Skeletal muscle satellite cell (primary cell): ENCODE results near the gene UQCR11.
"Not testable (repeated sequence)": the region's sequence is repeated elsewhere in the genome, so short reads cannot be mapped to it uniquely, and the experiment has no call there.

Experiments used
- H3K27me3 ChIP-seq: 2 replicates; pipeline ENCODE4 v1.7.0; 2013; ENCODE audit warnings: low read length; ENCODE audit not compliant: control insufficient read depth, insufficient read depth
- H3K36me3 ChIP-seq: 2 replicates; pipeline ENCODE4 v1.7.0; 2013; ENCODE audit warnings: mild to moderate bottlenecking, control low read depth, low read length; ENCODE audit not compliant: insufficient read depth
- H3K4me1 ChIP-seq: 2 replicates; pipeline ENCODE4 v1.7.0; 2013; ENCODE audit warnings: low read length; ENCODE audit not compliant: control insufficient read depth, insufficient read depth
- H3K4me2 ChIP-seq: 2 replicates; pipeline ENCODE4 v1.7.0; 2013; ENCODE audit warnings: mild to moderate bottlenecking, low read length
- H3K4me3 ChIP-seq: 2 replicates; pipeline ENCODE4 v1.7.0; 2013; ENCODE audit warnings: low read length
- H3K9ac ChIP-seq: 2 replicates; pipeline ENCODE4 v1.7.0; 2013; ENCODE audit warnings: mild to moderate bottlenecking, low read depth, low read length, moderate library complexity
- H3K9me3 ChIP-seq: replicated peaks from 2 replicates; pipeline ENCODE4 v1.7.0; 2013; ENCODE audit warnings: mild to moderate bottlenecking, control low read depth, low read length

The UQCR11 gene

GRCh38 chr19:1647501-1648458, 42.5 kb upstream of the UQCR11 start:
- Histone ChIP-seq H3K4me1 (peaks cover 8% of the 10 kb centered on the region), H3K9me3 (no peaks in the 10 kb centered on the region), H3K9ac (no peak overlapping the region), H3K36me3 (peaks cover 43% of the 10 kb centered on the region), H3K4me3 (no peak overlapping the region), H3K27me3 (no peaks in the 10 kb centered on the region), H3K4me2 (no peak overlapping the region)

- Histone ChIP-seq H3K9me3 (no peaks in the 10 kb centered on the region), H3K9ac (no peak overlapping the region), H3K4me1 (peaks cover 8% of the 10 kb centered on the region), H3K36me3 (peaks cover 52% of the 10 kb centered on the region), H3K4me3 (no peak overlapping the region), H3K27me3 (no peaks in the 10 kb centered on the region), H3K4me2 (no peak overlapping the region)
Measured at GRCh38 chr19:1646659-1647453, 41.6 kb upstream of the UQCR11 start.

GRCh38 chr19:1646149-1646548, 40.9 kb upstream of the UQCR11 start:
- no peaks in the 10 kb centered on the region for H3K9me3 ChIP-seq
- peaks cover 57% of the 10 kb centered on the region for H3K36me3 ChIP-seq
- H3K4me1 ChIP-seq, result peaks cover 8% of the 10 kb centered on the region
- no peak overlapping the region for H3K4me2 ChIP-seq
- no peaks in the 10 kb centered on the region for H3K27me3 ChIP-seq
- H3K9ac ChIP-seq, result no peak overlapping the region
- H3K4me3 ChIP-seq, result no peak overlapping the region

- peaks cover 2% of the 10 kb centered on the region for H3K4me1 ChIP-seq
- H3K36me3 ChIP-seq, result peaks cover 59% of the 10 kb centered on the region
- no peaks in the 10 kb centered on the region for H3K9me3 ChIP-seq
- H3K27me3 ChIP-seq, result no peaks in the 10 kb centered on the region
- H3K4me2 ChIP-seq, result no peak overlapping the region
- no peak overlapping the region for H3K4me3 ChIP-seq
- H3K9ac ChIP-seq, result no peak overlapping the region
Measured at GRCh38 chr19:1645299-1645698, 40.0 kb upstream of the UQCR11 start.

GRCh38 chr19:1644070-1644469, 38.8 kb upstream of the UQCR11 start:
- Histone ChIP-seq H3K4me3 (no peak overlapping the region), H3K27me3 (no peaks in the 10 kb centered on the region), H3K9ac (no peak overlapping the region), H3K36me3 (peaks cover 62% of the 10 kb centered on the region), H3K4me1 (no peaks in the 10 kb centered on the region), H3K4me2 (no peak overlapping the region), H3K9me3 (no peaks in the 10 kb centered on the region)

GRCh38 chr19:1640893-1641448, 35.7 kb upstream of the UQCR11 start:
- H3K36me3 ChIP-seq, result peaks cover 59% of the 10 kb centered on the region
- not testable (repeated sequence) for H3K4me3 ChIP-seq, H3K9ac ChIP-seq, H3K27me3 ChIP-seq, H3K9me3 ChIP-seq, H3K4me2 ChIP-seq, H3K4me1 ChIP-seq

GRCh38 chr19:1636325-1637236, 31.3 kb upstream of the UQCR11 start:
- peaks cover 57% of the 10 kb centered on the region for H3K36me3 ChIP-seq
- no peaks in the 10 kb centered on the region for H3K9me3 ChIP-seq
- no peaks in the 10 kb centered on the region for H3K4me1 ChIP-seq
- no peaks in the 10 kb centered on the region for H3K27me3 ChIP-seq
- no peak overlapping the region for H3K9ac ChIP-seq
- H3K4me3 ChIP-seq, result no peak overlapping the region
- no peak overlapping the region for H3K4me2 ChIP-seq

GRCh38 chr19:1634938-1635243, 29.6 kb upstream of the UQCR11 start:
- Histone ChIP-seq H3K4me3 (no peak overlapping the region), H3K9ac (no peak overlapping the region), H3K36me3 (peaks cover 51% of the 10 kb centered on the region), H3K27me3 (no peaks in the 10 kb centered on the region), H3K4me1 (no peaks in the 10 kb centered on the region), H3K4me2 (no peak overlapping the region), H3K9me3 (no peaks in the 10 kb centered on the region)

GRCh38 chr19:1634242-1634937, 29.1 kb upstream of the UQCR11 start:
- H3K36me3 ChIP-seq, result peaks cover 46% of the 10 kb centered on the region
- no peak overlapping the region for H3K9ac ChIP-seq
- H3K9me3 ChIP-seq, result no peaks in the 10 kb centered on the region
- H3K4me1 ChIP-seq, result no peaks in the 10 kb centered on the region
- H3K4me3 ChIP-seq, result no peak overlapping the region
- no peak overlapping the region for H3K4me2 ChIP-seq
- no peaks in the 10 kb centered on the region for H3K27me3 ChIP-seq

- H3K4me3 ChIP-seq, result no peak overlapping the region
- H3K36me3 ChIP-seq, result peaks cover 38% of the 10 kb centered on the region
- H3K4me1 ChIP-seq, result no peaks in the 10 kb centered on the region
- no peaks in the 10 kb centered on the region for H3K9me3 ChIP-seq
- H3K4me2 ChIP-seq, result no peak overlapping the region
- no peaks in the 10 kb centered on the region for H3K27me3 ChIP-seq
- H3K9ac ChIP-seq, result no peak overlapping the region
Measured at GRCh38 chr19:1633269-1633826, 28.1 kb upstream of the UQCR11 start.
